HepG2 (cell line): ENCODE measurements around the gene SCO1. TPM values are rescaled to one million over a fixed set of nuclear protein-coding genes. Genes with fewer than 3 reads are reported as not detected.

Experiments used
- ATF1 ChIP-seq: IDR thresholded peaks from 2 replicates; pipeline ENCODE4 v1.6.1; 2016; ENCODE audit warnings: mild to moderate bottlenecking, control low read depth
- BHLHE40 ChIP-seq: IDR thresholded peaks from 2 replicates; pipeline ENCODE4 v1.6.1; 2011; ENCODE audit warnings: low read length, improper control_type of control experiment
- CBX1 ChIP-seq: IDR thresholded peaks from one replicate; pipeline ENCODE4 v1.6.1; 2016; ENCODE audit warnings: antibody characterized with exemption, low read depth
- LCORL ChIP-seq, 2 experiments: fragments of 450-650 bp in 1 of 2; sonication (generic) in 1 of 2; formaldehyde crosslinking in 1 of 2; IDR thresholded peaks; 2 replicates each; pipeline versions ENCODE4 v1.5.0 to v1.6.1; 2017 to 2020; ENCODE audit warnings: antibody characterized with exemption in 1 of 2, missing genetic modification reagents in 1 of 2
- MAZ ChIP-seq, 2 experiments: sonication (generic) in 1 of 2; formaldehyde crosslinking in 1 of 2; IDR thresholded peaks; 2 replicates each; pipeline versions ENCODE4 v1.5.0 to v1.6.1; 2012 to 2020; ENCODE audit warnings: low read depth in 2 of 2, mild to moderate bottlenecking in 2 of 2, borderline replicate concordance in 1 of 2, improper control_type of control experiment in 1 of 2, low read length in 1 of 2, missing genetic modification reagents in 1 of 2, moderate library complexity in 1 of 2
- MED1 ChIP-seq: sonication (generic); formaldehyde crosslinking; IDR thresholded peaks from 2 replicates; pipeline ENCODE4 v1.4.0; 2020; ENCODE audit warnings: missing genetic modification reagents
- SNAPC4 ChIP-seq: sonication (generic); formaldehyde crosslinking; IDR thresholded peaks from 2 replicates; pipeline ENCODE4 v1.4.0; 2020; ENCODE audit warnings: mild to moderate bottlenecking, missing genetic modification reagents
- SRF ChIP-seq: IDR thresholded peaks from 2 replicates; pipeline ENCODE4 v1.6.1; 2011; ENCODE audit warnings: mild to moderate bottlenecking, low read depth, low read length, moderate library complexity
- STAT5B ChIP-seq: sonication (generic); formaldehyde crosslinking; IDR thresholded peaks from 2 replicates; pipeline ENCODE4 v1.4.0; 2020; ENCODE audit warnings: missing genetic modification reagents
- TEAD2 ChIP-seq: sonication (generic); formaldehyde crosslinking; IDR thresholded peaks from 2 replicates; pipeline ENCODE4 v1.9.0; 2021; ENCODE audit warnings: missing genetic modification reagents
- TOPORS ChIP-seq: sonication (generic); formaldehyde crosslinking; IDR thresholded peaks from 2 replicates; pipeline ENCODE4 v1.8.0; 2023; ENCODE audit warnings: mild to moderate bottlenecking, missing genetic modification reagents
- U2AF1 ChIP-seq: fragments of 200-400 bp; formaldehyde crosslinking; optimal IDR thresholded peaks from 2 replicates; pipeline ENCODE3; 2017; ENCODE audit warnings: mild to moderate bottlenecking, low read depth, low read length
- ZFP90 ChIP-seq: sonication (generic); formaldehyde crosslinking; IDR thresholded peaks from 2 replicates; pipeline ENCODE4 v1.8.0; 2022; ENCODE audit warnings: missing genetic modification reagents, mild to moderate bottlenecking, inconsistent platforms, borderline replicate concordance
- ZNF326 ChIP-seq: sonication (generic); formaldehyde crosslinking; IDR thresholded peaks from 2 replicates; pipeline ENCODE4 v1.4.0; 2020; ENCODE audit warnings: missing genetic modification reagents, borderline replicate concordance
- ZNF34 ChIP-seq: sonication (generic); formaldehyde crosslinking; IDR thresholded peaks from 2 replicates; pipeline ENCODE4 v1.4.0; 2020; ENCODE audit warnings: mild to moderate bottlenecking, missing genetic modification reagents, borderline replicate concordance
- ZNF441 ChIP-seq: sonication (generic); formaldehyde crosslinking; IDR thresholded peaks from 2 replicates; pipeline ENCODE4 v1.7.0; 2021; ENCODE audit warnings: missing genetic modification reagents, borderline replicate concordance
- ZNF549 ChIP-seq: sonication (generic); formaldehyde crosslinking; IDR thresholded peaks from 2 replicates; pipeline ENCODE4 v1.5.0; 2020; ENCODE audit warnings: missing genetic modification reagents
- ZNF619 ChIP-seq: sonication (generic); formaldehyde crosslinking; IDR thresholded peaks from 2 replicates; pipeline ENCODE4 v1.4.0; 2020; ENCODE audit warnings: mild to moderate bottlenecking, missing genetic modification reagents
- polyA plus RNA-seq, 8 experiments: library from polyadenylated mRNA; depleted of rRNA in 3 of 8; stranded (reverse) in 7 of 8; unstranded in 1 of 8; fragments of >200 nt; fragmentation: Illumina TruSeq in 4 of 8; extraction: Trizol in 4 of 8; gene quantifications; 2 replicates each; pipeline versions ENCODE4 v1.2.1 to v1.2.3, GENCODE V29; 2011 to 2016; ENCODE audit warnings: low read depth in 4 of 8, missing spikeins in 1 of 8, mixed read lengths in 1 of 8; ENCODE audit not compliant: insufficient read depth in 1 of 8
- total RNA-seq, 5 experiments: library from RNA; depleted of rRNA; stranded (reverse); fragments of >200 nt; fragmentation: Illumina TruSeq; extraction: Trizol; gene quantifications; 2 replicates each; pipeline ENCODE4 v1.2.3, GENCODE V29; 2016; ENCODE audit warnings: low read depth in 1 of 5
- TF ChIP-seq, protein P1 (sequence below): sonication (generic); formaldehyde crosslinking; IDR thresholded peaks from 2 replicates; pipeline ENCODE4 v1.8.0; 2022; ENCODE audit warnings: mild to moderate bottlenecking, missing genetic modification reagents, borderline replicate concordance
- TF ChIP-seq, protein P2 (sequence below): sonication (generic); formaldehyde crosslinking; IDR thresholded peaks from 2 replicates; pipeline ENCODE4 v1.4.0; 2020; ENCODE audit warnings: missing genetic modification reagents

SCO1 gene
- total and polyA plus RNA-seq, 2 of the 13 experiments (the other 11 are each of a cell fraction or from before 2014, with no cell fraction given) = 11.4 to 50.3 TPM

DNA sequence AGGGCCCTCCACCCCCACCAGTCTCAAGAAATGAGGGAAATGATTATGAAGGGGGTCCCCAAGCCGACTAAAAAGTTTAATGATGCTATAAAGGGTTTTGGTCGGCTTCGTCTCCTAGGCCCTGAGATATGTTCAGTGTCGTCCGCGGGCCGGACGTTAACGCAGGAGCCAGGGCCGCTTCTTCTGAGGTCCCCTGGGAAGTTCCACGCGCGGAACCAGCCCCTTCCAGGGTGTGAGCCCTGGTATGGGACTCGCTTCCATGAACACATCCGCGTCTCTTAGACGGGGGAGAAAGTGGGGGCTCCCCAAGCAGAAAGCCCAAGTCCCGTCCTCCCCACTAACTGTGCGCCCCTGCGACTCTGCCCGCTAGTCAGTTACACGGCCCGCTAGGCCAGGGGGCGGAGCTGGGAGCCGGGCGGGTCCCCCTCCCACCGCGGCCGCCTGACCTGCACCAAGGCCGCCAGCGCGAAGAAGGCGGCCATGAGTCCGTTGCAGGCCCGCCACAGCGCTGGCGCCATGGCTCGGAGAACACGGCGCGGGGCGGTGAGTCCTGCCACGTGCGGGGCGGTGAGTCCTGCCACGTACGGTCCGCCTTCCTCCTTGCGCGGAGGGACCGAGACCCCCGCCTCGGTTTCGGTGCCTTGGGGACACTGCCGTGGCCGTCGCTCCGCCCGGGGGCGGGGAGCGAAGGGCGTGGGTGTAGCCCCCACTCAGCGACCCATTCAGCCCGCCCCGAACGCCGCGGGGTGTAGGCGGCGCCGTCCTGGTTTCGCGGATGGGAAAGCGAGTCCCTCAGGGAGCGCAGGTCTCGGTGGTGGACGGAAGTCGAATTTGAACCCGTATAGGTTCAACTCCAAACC is 32.2 kb upstream of the SCO1 start, which contains the start of gene TMEM220 (continued):
- TF ChIP-seq ZNF441 (CRISPR knock-in tag) (0 out of 2 replicates have a peak, but pooled peaks have one; percentile 41), ZNF34 (CRISPR knock-in tag) (no peak), ZFP90 (CRISPR knock-in tag) (peak; percentile 72; the same call in 1 of the 2 replicates), SNAPC4 (0 out of 2 replicates have a peak, but pooled peaks have one; percentile 36), ZNF619 (no peak), MED1 (CRISPR knock-in tag) (0 out of 2 replicates have a peak, but pooled peaks have one; percentile 33), TOPORS (CRISPR knock-in tag) (no peak), ZNF326 (CRISPR knock-in tag) (no peak), SRF (no peak), MAZ (IDR thresholded peaks at IDR 0.05; ENCODE audit: borderline replicate concordance, low read depth, low read length) (no peak), MAZ (CRISPR knock-in tag; IDR thresholded peaks at IDR 0.05; ENCODE audit: low read depth) (peak; percentile 79), BHLHE40 (peak; percentile 42; the same call in 1 of the 2 replicates), ZNF549 (CRISPR knock-in tag) (no peak), TEAD2 (CRISPR knock-in tag) (no peak), STAT5B (CRISPR knock-in tag) (no peak), CBX1 (peak; percentile 40), U2AF1 (no peak), ATF1 (CRISPR knock-in tag) (no peak), LCORL (IDR thresholded peaks at IDR 0.05) (no peak), LCORL (CRISPR knock-in tag; IDR thresholded peaks at IDR 0.05) (peak; percentile 46; the same call in 1 of the 2 replicates)
- TF ChIP-seq, protein P1, sequence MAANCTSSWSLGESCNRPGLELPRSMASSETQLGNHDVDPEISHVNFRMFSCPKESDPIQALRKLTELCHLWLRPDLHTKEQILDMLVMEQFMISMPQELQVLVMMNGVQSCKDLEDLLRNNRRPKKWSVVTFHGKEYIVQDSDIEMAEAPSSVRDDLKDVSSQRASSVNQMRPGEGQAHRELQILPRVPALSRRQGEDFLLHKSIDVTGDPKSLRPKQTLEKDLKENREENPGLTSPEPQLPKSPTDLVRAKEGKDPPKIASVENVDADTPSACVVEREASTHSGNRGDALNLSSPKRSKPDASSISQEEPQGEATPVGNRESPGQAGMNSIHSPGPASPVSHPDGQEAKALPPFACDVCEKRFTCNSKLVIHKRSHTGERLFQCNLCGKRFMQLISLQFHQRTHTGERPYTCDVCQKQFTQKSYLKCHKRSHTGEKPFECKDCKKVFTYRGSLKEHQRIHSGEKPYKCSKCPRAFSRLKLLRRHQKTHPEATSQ (CRISPR knock-in tag) = 0 out of 2 replicates have a peak, but pooled peaks have one; percentile 18
- TF ChIP-seq, protein P2, sequence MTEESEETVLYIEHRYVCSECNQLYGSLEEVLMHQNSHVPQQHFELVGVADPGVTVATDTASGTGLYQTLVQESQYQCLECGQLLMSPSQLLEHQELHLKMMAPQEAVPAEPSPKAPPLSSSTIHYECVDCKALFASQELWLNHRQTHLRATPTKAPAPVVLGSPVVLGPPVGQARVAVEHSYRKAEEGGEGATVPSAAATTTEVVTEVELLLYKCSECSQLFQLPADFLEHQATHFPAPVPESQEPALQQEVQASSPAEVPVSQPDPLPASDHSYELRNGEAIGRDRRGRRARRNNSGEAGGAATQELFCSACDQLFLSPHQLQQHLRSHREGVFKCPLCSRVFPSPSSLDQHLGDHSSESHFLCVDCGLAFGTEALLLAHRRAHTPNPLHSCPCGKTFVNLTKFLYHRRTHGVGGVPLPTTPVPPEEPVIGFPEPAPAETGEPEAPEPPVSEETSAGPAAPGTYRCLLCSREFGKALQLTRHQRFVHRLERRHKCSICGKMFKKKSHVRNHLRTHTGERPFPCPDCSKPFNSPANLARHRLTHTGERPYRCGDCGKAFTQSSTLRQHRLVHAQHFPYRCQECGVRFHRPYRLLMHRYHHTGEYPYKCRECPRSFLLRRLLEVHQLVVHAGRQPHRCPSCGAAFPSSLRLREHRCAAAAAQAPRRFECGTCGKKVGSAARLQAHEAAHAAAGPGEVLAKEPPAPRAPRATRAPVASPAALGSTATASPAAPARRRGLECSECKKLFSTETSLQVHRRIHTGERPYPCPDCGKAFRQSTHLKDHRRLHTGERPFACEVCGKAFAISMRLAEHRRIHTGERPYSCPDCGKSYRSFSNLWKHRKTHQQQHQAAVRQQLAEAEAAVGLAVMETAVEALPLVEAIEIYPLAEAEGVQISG (CRISPR knock-in tag) = peak; percentile 89
